AG20443 (cell line): ENCODE data around the gene CYTIP.
"Not testable (repeated sequence)": the region's sequence is repeated elsewhere in the genome, so short reads cannot be mapped to it uniquely, and the experiment has no call there.

Experiments
- DNase-seq: peaks from one replicate; pipeline ENCODE4 v3.0.0; 2012; ENCODE audit warnings: low spot score, mixed read lengths

The CYTIP gene

DNA sequence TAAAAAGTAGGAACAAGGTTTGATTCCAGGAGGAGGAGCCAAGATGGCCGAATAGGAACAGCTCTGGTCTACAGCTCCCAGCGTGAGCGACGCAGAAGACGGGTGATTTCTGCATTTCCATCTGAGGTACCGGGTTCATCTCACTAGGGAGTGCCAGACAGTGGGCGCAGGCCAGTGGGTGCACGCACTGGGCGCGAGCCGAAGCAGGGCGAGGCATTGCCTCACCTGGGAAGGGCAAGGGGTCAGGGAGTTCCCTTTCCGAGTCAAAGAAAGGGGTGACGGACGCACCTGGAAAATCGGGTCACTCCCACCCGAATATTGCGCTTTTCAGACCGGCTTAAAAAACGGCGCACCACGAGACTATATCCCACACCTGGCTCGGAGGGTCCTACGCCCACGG, 75.4 kb downstream of the CYTIP start:
- DNase-seq = not testable (repeated sequence)

DNA sequence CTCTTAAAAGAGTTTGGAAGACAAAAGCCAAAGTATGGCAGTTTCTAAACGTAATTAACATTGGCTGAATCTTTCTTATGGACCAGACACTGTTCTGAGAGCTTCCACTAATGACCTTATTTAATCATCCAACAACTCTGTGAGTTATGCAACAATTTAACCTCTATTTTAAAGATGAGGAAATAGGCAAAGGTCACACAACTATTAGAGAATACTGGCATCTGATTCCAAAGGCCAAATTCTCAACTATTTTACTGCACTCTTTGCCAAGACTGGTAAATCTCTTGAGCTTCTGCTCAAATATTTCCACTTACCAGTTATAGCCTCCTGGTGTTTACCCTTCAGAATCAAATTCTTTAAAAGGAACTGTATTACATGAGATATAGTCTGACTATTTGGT, 76.2 kb downstream of the CYTIP start:
- no peak for DNase-seq
